Activated T-cell treated with anti-CD3 and anti-CD28 coated beads for 1 hour (primary cell): ENCODE data around the gene NEDD8.

ENCODE experiments used
- DNase-seq: peaks from one replicate; pipeline ENCODE4 v3.0.0-alpha.2; 2020; ENCODE audit warnings: low read depth

The NEDD8 gene

GRCh38 chr14:24196071-24197055, 35.8 kb downstream of the NEDD8 start:
- no peak for DNase-seq

DNA sequence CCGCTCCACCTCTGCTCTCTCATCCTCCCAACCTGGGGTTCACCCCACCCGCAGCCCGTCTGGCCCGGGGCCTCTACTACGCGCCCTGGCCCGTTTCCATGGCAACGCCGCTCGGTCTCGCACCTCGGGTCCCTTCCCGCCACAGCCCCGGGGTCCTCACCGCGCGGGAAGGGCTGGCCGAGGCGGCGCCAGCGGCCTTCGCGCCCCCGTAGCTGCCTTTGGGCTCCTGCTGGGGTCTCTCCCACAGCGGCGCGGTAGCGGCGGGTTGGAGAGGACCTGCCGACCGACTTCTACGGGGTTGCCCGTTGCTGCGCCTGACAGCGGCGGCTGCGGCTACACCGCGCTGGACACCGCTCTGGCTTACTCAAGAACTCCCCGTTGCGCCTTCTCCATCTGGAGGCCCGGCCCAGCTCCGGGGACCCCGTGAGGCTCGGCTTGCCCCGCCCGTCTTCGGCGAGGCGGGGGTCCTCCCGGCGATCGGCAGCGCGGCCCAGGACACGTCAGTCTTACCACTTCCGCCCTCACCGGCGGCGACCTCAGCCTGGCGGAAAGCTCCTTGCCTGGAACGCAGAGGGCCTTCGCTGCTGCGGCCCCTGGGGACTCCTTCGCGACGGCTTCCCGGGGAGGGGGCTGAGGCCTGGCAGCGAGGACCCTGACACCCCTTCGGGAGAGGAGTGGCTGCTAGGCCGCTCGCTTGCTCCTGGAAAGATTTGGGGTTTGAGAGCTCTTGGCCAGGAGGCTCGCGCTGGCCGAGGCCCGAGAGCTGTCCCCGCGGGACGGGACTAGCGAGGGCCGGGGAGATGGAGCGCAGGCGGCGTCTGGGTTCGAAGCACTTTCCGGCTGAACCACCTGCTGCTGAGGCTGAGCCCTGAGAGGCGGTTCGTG, 36.7 kb downstream of the NEDD8 start, which contains the start of gene TM9SF1:
TSS of gene TM9SF1 (minus strand) at position 256 of the 885 bp plus-strand sequence. CDS start 422 bp downstream, outside the sequence.
- peak; percentile 80 for DNase-seq

GRCh38 chr14:24194873-24195185, 37.3 kb downstream of the NEDD8 start:
- no peak for DNase-seq

DNA sequence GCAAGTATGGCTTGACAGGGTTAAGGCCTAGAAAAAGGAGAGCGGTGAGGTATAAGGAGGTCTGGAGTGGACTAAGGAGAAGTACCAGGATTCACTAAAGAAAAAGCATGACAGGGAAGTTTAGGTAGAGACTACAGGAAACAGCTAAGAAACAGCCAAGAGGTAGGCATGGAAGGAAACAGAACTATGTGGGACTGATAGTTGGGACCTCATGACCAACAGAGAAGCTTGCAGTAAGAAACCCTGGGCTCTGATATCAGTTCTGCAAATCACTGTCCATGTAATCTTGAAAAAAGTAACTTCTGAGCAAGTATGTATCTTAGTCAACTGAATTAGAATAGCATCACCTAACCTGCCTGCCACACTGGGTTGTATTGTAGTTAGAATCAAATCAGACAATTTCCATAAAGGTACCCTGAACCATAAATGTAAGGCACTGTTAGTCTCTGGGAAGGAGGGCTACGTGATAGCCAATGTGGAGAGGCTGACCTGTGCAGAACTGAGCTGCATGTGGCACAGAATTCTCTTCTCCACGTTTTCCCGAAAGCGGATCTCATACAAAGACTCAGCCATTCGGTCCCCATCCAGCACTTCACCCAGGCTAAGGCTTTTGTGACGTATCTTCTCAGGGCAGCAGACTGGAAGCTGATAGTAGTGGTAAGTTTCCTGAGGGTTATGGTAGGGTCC, 37.8 kb downstream of the NEDD8 start:
- DNase-seq = no peak

- DNase-seq = no peak
Observed at GRCh38 chr14:24192933-24193332, 39.2 kb downstream of the NEDD8 start.

DNA sequence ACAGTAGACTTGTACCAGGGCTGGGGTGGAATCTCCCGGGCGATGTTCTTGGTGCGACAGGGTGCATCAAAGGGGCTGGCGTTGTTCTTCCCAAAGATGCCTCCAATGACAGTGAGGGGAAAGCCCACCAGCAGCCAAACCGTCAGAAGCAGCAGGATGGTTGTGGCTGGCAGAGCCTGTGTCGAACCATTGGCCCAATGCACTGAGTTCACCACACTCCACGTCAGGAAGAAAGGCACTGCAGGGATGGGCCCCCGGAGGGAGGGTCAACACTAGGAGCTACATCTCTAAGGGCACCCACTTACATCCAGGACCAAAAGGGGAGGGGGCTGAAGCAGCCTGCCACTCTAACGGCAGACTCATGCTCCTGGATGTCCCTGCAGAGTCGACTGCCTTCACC, 41.8 kb downstream of the NEDD8 start:
- no peak for DNase-seq

DNA sequence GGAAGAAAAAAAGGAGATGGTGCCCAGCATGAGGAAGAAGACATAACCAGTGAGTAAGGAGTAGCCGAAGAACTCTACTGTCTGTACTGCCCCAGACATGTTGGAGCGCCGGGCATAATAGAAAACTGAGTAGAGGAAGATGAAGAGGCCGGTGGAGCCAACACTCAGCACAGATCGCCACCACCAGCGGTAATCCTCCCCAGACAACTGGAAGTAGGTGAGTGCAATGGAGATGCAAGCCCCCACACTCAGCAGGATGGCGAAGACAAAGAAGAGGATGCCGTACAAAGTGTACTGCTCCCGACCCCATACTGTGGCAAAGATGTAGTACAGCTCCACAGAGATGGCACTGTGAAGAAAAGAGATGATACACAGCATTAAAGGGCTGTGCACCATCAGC, 42.7 kb downstream of the NEDD8 start:
- no peak for DNase-seq

DNA sequence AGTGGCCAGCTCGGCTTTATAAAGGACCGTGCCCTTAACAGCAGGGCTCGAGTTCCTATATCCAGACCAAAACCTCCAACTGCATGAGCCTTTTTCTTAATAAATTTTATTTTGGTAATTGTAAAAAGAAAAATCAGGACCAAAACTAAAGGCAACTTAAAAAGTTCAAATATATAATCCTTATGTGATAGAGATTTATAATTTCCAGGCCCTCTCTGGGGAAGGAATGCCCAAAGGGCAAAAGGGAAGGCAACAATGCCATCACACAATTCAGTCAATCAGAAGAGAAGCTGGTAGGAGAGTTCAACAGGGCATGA, 43.1 kb downstream of the NEDD8 start:
- no peak for DNase-seq

DNA sequence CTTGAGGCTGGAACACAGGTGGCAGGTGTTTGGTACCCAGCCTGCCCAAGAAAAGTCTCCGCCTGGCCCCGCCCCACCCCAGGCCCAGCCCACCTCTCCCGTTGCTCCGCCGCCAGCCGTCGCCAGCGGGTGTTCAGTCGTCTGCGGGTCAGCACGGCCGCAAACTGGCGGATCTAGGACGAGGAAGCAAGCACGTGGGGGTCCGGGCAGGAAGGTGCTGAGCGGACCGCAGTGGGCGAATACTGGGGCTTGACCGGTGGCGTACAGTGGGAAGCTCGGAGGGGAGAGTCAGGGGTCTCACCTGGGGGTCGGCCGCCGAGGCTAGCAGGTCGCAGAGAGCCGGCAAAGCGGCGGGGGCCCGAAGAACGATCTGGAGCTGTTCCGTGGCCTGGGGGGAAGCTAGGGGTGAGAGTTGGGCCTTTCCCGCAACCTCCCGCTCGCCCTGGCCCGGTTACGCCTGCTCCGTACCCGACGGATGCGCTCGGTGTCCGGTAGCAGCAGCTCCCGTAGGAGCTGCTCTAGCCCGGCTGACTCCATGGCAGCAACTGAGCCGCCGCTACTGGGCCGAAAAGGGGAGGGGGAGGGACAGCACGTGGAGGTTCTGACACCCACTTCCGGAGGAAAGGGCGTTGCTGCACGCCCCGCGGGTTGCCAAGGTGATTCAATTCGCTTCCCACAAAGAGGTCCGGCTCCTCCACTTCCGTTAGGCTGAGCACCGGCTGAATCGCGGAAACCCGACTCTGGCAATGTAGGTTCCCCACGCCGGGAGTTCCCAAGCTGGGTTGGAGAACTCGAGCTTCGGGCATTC, 43.7 kb downstream of the NEDD8 start, which contains the start of gene IPO4:
TSS of gene IPO4 (minus strand) at position 566 of the 808 bp plus-strand sequence. CDS start at position 537, 29 bp downstream.
- DNase-seq = peak; percentile 90

- DNase-seq = no peak
Observed at GRCh38 chr14:24187539-24187915, 44.6 kb downstream of the NEDD8 start.

DNA sequence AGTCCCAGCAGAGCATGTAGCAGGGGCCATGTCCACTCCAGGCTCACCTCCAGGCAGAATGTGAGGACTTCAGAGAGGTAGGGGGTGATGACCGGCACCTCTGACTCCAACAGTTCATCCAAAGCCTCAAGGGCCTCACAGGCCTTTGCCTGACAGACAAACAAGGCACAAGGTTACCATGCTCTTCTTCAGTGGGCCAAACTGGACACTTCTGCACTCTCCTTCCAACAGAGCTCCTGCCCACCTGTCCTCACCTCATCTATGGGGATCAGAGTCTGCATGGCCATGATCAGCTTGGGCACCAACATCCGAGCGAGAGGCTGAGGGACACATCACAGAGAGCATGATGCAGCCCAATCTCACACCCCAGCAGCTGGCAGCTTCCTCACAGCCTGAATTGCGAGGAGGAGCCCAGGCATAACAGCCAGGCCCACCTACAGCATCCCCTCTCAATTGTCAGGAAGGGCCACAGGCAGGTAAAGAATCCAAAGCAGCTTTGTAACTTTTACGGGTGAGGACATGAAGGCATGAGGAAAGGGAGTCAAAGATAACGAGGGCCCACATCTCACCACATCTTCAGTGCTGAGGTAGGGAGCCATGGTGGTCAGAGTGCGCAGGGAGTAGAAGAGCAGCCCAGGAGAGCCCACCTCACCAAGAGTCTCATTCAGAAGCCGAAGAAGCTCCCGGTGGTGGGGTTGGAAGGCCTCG, 45.2 kb downstream of the NEDD8 start:
- no peak for DNase-seq

GRCh38 chr14:24185741-24186140, 46.4 kb downstream of the NEDD8 start:
- no peak for DNase-seq

DNA sequence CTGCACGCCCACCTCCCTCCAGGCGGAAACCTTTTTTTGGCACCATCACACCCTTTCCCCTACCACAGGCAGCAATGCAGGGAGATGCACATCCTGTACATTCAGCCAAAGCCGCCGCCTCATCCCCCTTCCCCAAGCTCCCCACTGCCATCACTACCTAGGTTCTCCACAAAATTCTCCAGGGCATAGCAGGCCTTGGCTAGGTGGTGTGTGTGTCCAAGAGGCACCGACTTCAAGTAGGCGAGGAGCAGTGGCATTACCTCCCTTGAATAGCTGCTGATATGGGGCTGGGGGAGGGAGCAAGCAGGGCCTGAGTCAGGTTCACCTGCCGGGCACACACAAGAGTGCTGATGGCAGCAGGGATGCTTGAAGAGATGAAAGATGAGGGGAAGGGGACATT, 47.1 kb downstream of the NEDD8 start:
- DNase-seq = no peak

DNA sequence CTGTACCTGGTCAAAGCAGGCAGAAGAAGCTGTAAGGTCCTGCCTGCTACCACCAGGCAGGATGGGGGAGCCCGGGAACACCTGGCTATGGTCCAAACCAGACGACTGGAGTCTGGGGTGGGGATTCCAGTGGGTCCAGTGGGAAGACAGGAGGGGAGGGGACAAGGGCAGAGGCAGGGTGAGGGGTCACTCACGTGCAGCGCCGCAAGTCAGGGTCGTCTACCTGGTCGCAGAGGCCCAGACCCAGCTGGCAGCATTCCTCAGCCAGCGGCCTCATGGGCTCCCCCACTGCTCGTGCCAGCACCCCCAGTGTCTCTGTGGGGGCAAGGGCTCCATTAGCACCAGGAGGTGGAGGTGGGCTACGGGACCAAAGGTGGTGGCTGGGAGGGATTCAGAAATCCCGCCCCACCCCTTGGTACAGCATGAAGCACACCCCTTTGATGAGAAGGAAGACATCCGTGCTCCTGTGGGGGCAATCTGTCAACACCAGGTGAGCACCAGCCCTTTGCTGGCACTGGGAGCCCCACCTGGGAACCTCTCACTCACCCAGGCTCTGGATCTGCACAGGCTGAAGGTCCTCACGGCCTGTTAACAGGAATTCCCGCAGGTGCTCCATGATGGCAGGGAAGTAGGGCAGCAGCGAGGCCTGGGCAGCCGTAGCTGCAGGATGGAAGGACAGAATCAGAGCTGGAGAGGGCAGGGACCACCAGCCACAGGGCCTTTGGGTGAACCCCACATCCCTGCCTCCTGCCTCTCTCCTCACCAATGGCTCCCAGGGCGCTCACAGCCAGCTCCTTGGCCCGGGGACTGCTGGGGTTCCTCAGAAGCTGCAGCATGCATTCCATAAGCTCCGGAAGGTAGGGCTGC, 47.8 kb downstream of the NEDD8 start:
- DNase-seq = no peak

GRCh38 chr14:24183014-24183481, 49.1 kb downstream of the NEDD8 start:
- no peak for DNase-seq

GRCh38 chr14:24182110-24182882, 49.9 kb downstream of the NEDD8 start:
- DNase-seq = no peak

DNA sequence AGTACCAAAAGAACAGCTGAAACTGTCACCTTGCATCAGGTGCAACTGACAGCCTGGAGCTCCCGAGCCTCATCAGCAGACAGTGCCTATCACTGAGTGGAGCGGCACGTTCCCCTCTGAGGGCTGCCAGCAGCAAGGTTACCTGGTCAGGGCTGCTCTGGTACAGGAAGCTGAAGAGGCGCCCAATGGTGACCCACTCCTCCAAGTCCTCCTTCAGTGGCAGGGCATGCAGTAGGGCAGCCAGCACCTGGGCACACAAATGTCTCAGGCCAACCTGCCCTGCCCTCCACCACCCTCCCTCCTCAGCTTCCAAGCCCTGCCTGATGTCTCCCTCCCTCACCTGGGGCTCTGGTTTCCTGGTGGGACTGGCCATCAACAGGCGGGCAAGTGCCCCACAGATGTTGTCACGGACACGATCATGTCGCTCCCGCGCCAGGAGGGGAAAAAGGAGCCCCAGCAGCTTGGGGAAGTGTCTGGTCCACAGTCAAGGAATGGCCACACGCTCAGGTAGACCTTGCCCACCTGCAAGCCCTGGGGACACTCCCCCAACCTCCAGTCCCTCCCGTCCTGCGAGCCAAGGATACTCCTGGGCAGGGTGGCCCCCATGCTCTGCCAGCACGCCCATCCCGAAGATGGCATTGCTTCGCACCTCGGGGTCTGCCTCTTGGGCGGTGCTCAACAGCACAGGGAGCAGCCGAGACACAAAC, 50.6 kb downstream of the NEDD8 start:
- no peak for DNase-seq
